HG03575 (cell line): ENCODE measurements around the gene PMEPA1.

Source experiments
- ATAC-seq: cut with Tn5 transposase; IDR thresholded peaks from one replicate; pipeline ENCODE4 v1.9.1; 2021; ENCODE audit not compliant: unreplicated experiment, insufficient number of reproducible peaks, low FRiP score; ENCODE audit errors: extremely low read depth

Gene PMEPA1

GRCh38 chr20:57699395-57699794 lies 10.4 kb downstream of the PMEPA1 start:
- ATAC-seq, result no peak

- no peak for ATAC-seq
These were observed 10.9 kb downstream of the PMEPA1 start for GRCh38 chr20:57698867-57699275.

- ATAC-seq, result no peak
These were observed 11.5 kb downstream of the PMEPA1 start for GRCh38 chr20:57698116-57698866.

- no peak for ATAC-seq
These were observed 12.3 kb downstream of the PMEPA1 start for GRCh38 chr20:57697543-57697942.

- ATAC-seq, result no peak
These were observed 13.3 kb downstream of the PMEPA1 start for GRCh38 chr20:57696401-57696961.

- no peak for ATAC-seq
These were observed 13.9 kb downstream of the PMEPA1 start for GRCh38 chr20:57695940-57696339.

GRCh38 chr20:57695012-57695411 lies 14.8 kb downstream of the PMEPA1 start:
- no peak for ATAC-seq

GRCh38 chr20:57694481-57694880 lies 15.3 kb downstream of the PMEPA1 start:
- no peak for ATAC-seq

- no peak for ATAC-seq
These were observed 16.0 kb downstream of the PMEPA1 start for GRCh38 chr20:57693670-57694329.

GRCh38 chr20:57693002-57693582 lies 16.7 kb downstream of the PMEPA1 start:
- no peak for ATAC-seq

GRCh38 chr20:57692393-57692792 lies 17.4 kb downstream of the PMEPA1 start:
- ATAC-seq, result no peak

- no peak for ATAC-seq
These were observed 18.1 kb downstream of the PMEPA1 start for GRCh38 chr20:57691699-57692098.

GRCh38 chr20:57690525-57690924 lies 19.3 kb downstream of the PMEPA1 start:
- ATAC-seq, result no peak

- ATAC-seq, result no peak
These were observed 19.9 kb downstream of the PMEPA1 start for GRCh38 chr20:57689745-57690481.

GRCh38 chr20:57688864-57689263 lies 21.0 kb downstream of the PMEPA1 start:
- no peak for ATAC-seq

- no peak for ATAC-seq
These were observed 21.5 kb downstream of the PMEPA1 start for GRCh38 chr20:57688295-57688694.

- no peak for ATAC-seq
These were observed 22.7 kb downstream of the PMEPA1 start for GRCh38 chr20:57686931-57687652.

GRCh38 chr20:57685146-57685758 lies 24.6 kb downstream of the PMEPA1 start:
- ATAC-seq, result no peak
